PC-3 (cell line): Measurements from ENCODE around the gene MYO5C.

ENCODE experiments used
- EZH2phosphoT487 ChIP-seq: fragments of 300-600 bp; sonication (generic); IDR thresholded peaks from 2 replicates; pipeline ENCODE4 v1.6.1; 2018; ENCODE audit warnings: mild to moderate bottlenecking, antibody characterized with exemption, low read length, borderline replicate concordance
- TF ChIP-seq, protein P1 (sequence below): fragments of 300-600 bp; sonication (generic); conservative IDR thresholded peaks from 2 replicates; pipeline ENCODE4 v1.5.1; 2017; ENCODE audit warnings: antibody characterized with exemption, low read depth, mild to moderate bottlenecking, low read length

DNA sequence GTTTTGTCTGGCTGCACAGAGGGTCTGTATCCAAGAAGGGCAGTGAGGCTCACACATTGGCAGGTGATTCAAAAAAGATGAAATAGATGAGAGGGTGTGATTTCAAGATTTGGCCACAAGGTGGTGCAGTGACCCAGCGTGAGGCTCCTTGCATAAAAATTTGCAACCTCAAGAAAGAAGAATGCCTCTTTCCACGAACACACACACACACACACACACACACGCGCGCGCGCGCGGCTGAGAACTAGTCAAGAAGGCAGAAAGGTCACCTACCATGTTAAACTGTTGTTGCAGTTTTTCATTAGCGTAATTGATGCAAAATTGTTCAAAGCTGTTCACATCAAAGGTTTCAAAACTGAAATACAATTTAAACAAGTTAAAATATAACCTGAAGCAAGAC lies 39.2 kb downstream of the MYO5C start:
- TF ChIP-seq, protein P1, sequence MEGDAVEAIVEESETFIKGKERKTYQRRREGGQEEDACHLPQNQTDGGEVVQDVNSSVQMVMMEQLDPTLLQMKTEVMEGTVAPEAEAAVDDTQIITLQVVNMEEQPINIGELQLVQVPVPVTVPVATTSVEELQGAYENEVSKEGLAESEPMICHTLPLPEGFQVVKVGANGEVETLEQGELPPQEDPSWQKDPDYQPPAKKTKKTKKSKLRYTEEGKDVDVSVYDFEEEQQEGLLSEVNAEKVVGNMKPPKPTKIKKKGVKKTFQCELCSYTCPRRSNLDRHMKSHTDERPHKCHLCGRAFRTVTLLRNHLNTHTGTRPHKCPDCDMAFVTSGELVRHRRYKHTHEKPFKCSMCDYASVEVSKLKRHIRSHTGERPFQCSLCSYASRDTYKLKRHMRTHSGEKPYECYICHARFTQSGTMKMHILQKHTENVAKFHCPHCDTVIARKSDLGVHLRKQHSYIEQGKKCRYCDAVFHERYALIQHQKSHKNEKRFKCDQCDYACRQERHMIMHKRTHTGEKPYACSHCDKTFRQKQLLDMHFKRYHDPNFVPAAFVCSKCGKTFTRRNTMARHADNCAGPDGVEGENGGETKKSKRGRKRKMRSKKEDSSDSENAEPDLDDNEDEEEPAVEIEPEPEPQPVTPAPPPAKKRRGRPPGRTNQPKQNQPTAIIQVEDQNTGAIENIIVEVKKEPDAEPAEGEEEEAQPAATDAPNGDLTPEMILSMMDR = peak; percentile 66
- TF ChIP-seq EZH2phosphoT487 = no peak
